Stimulated activated CD8-positive, alpha-beta memory T cell treated with anti-CD3 and anti-CD28 coated beads, Interleukin-15, amount 100 ng/mL, for 48 hours (primary cell): ENCODE data around the gene CAPN6.

Experiments
- DNase-seq, 2 donors: peaks; one replicate each; pipeline ENCODE4 v3.0.0-alpha.2; 2020; ENCODE audit warnings: low read depth in 2 of 2

The CAPN6 gene

DNA sequence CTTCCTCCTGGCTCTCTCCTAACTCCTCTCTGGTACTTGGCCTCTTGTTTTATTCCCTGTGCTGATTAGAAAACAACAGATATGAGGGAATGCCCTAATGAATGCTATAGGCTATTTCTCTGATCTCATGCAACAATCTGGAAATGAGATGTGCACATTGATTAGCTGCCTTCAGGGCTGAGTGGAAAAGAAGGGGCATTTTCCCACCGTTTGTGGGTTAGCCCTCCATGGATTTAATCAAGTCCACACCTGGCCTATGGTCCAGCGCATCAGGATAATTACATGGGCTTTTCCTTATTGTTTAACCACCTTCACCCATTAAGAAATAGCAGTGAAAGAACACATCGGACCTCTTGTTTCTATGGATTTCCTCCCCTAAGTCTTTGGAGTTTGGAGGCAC is 70.0 kb downstream of the CAPN6 start:
- no peak for DNase-seq

DNA sequence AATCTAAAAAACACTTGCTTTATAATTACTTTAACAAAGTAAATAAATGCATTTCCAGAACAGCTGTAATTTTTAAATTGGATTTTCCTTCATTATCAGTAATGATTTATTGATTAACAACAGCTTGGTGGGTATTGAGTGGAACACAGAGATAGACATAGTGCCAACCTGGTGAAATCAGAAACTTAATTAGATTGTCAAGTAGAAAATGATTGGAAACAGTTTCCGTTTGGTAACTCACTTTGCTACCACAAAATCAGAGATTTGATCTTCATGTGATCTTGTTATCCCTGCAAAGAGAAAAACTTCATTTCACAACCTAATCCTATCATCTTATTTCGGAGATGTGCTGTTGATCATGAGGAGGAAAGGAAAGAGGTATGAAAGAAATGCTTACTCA is 70.8 kb downstream of the CAPN6 start:
- no peak for DNase-seq
